Measurements from ENCODE around the gene CREB3.

Gene CREB3

GRCh38 chr9:35700031-35700430 is 32.4 kb upstream of the CREB3 start:
- in situ Hi-C loops (cut with HindIII; ENCODE audit: low sequenced_read_pairs), result no loop called here

- in situ Hi-C loops (cut with HindIII; ENCODE audit: low sequenced_read_pairs), result no loop called here
Measured at GRCh38 chr9:35700942-35701341, 31.5 kb upstream of the CREB3 start.

- in situ Hi-C loops (cut with HindIII; ENCODE audit: low sequenced_read_pairs), result no loop called here
Measured at GRCh38 chr9:35702696-35703095, 29.8 kb upstream of the CREB3 start.

DNA sequence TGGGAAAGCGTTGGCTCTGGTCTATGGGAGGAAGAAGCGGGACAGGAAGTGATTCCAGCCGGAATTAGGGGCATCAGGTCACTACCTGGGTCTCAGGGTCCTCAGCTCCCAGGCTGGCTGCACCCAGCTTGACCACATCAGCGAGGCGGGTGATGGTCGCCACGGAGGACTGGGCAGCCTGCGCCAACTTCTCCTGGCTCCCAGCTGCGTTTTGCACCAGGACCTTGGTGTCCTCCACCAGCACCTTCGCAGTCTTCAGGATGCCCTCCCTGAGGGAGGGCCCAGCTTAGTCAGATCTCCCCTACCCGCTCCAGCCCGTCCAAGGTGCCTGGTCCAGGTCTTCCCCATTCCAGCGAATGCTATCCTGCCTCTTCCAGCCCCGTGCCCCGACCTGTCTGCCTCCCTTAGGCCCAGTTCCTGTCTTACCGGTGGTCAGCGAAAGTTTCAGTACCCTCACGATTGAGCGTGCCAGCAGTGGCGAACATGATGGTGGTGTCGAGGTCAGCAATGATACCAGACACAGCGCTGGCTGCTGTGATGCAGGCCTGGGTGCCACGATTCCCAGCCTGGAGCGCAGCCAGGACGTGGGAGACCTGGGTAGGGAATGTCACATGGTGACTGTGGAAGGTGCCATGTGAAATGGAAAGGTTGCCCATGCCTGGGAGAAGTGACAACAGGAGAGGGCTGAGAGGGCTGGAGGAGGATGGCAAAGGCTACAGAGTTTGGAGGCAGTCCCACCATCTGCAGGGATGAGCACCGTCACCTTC is 28.4 kb upstream of the CREB3 start:
- in situ Hi-C loops (cut with HindIII; ENCODE audit: low sequenced_read_pairs), result no loop called here

DNA sequence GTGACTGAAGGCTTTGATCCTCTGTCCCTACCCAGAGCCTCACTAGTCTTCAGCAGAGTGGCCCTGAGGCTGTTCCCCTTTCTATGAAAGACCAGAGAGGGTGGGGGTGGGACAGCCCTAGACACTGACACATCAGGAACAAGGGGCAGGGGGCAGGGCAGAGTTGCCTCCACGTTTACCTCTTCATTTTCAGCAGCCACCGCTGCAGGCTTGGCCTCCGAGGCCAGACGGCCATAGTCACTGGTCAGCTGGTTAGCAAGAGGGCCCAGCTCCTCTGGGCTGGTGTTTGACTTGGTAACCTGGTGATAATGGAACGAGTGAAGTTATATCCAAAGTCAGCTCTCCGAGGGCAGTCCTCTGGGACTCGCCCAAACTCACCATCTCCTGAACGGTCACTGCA is 27.1 kb upstream of the CREB3 start:
- in situ Hi-C loops (cut with HindIII; ENCODE audit: low sequenced_read_pairs), result no loop called here

DNA sequence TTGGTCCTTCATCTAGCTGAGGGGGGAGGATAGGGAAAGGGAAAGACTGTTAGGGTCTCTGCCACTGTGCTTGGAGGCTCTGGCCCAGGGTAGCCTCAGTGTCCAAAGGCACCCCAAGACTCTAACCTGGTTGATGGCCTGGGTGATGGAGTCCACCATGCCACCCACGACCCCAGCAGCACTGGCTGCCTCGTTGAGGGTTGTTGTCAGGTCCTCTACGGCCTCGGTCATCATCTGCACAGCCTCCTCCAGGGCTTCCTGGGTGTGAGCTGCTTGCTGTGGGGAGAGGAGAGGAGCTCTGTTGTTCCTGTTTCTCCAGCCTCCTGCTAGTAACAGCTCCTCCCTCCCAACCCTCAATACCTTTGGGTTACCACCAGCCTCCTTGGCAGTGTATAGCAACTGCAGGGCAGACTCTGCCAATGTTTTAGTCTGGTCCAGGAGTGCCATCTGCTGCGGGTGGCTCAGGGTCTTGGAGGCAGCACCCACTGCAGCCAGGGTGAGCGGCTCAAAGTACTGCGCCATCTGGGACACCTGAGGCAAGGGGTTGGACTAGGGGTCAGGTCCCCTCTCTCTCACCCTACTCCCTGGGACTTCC is 26.5 kb upstream of the CREB3 start:
- in situ Hi-C loops (cut with HindIII; ENCODE audit: low sequenced_read_pairs), result no loop called here

- in situ Hi-C loops (cut with HindIII; ENCODE audit: low sequenced_read_pairs), result no loop called here
Measured at GRCh38 chr9:35706951-35707350, 25.5 kb upstream of the CREB3 start.

DNA sequence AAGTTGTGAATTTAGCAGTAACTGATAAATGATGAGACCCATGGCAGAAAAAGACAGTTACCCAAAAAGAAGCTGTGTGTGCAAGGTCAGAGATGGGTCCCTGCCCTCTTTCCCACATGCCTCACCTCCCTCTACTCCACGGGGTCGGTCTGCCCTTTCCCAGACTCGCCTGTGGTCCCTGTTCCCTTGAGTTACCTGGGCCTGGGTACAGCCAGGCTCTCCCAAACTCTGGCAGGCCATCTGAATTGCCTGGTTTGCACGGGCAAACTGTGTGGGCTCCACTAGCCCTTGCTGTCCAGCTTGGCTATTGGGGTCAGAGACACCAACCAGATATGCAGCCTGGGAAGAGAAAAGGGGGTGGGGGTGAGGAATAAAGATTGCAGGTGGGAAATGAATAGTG is 24.3 kb upstream of the CREB3 start:
- in situ Hi-C loops (cut with HindIII; ENCODE audit: low sequenced_read_pairs), result no loop called here

DNA sequence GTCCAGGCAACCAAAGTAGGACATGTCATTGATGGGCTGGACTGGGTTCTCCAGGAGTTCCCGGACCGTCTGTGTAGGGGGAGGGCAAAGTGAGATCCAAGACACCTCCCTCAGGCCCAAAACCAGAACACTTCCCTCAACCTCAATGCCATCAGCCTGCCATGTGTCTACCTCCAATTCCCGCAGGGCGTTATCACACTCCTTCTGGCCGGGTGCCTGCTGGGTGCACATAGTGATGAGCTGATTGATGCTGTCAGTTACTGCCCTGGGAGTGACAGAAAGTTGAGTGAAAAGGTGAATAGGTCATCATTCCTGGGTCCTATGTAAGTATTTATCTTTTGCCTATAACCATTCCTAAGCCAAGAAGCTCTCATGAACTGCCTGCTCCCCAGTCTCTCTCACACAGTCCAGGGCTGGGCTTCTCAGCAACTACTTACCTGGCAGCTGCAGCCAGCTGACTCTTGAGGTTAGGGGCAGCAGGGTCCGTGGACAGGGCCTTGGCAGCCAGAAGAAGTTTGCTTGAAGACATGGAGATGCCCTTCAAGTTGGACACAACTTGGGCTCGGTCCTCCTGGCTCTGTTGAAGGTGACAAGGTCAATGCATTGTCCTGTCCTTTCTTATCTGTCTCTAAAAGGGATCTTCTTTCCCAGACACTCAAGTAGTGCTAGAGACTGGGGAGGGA is 21.5 kb upstream of the CREB3 start:
- in situ Hi-C loops (cut with HindIII; ENCODE audit: low sequenced_read_pairs), result loop anchor here (5.0 kb wide), 1 partner anchor 64 kb away; no protein-coding TSS in a partner anchor

DNA sequence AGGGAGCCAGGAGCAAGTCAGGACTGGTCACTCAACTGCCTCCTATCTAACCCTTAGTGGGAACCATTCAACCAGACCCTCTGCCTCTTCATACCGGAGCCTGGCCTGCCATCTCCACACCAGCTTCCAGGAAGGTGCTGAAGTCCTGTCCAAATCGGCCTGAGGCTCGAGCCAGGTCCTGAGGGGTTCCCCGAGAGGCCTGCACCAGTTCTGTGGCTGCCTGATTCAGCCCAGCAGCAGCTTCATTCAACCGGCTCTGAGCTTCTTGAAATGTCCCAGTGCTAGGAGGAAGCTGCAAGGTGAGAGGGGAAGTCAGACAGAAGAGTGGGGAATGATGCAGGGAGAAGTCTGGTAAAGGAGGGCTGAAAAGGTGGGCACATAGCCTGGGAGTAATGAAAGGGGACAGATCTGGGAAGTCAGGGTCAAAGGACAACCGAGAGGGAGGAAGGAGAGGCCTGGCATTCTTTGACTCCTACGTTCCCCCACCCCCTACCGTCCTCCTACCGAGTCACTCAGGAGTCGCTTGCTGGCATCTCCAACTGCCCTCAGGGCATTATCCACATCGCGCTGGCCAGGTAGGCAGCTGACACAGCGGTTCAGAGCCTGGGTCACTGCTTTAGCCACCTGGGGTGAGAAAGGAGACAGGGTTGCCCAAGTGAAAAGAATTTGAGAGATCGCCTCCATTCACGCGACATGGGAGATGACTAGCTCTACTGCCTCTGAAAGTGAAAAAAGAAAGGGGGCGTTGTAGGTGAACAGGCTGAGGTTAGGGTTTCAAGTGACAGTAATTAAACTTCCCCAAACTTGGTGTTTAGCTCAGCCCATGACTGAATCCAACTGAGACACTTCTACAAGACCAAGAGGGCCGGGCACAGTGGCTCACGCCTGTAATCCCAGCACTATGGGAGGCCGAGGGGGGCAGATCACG is 20.7 kb upstream of the CREB3 start:
- in situ Hi-C loops (cut with HindIII; ENCODE audit: low sequenced_read_pairs), result loop anchor here (5.0 kb wide), 1 partner anchor 64 kb away; no protein-coding TSS in a partner anchor

DNA sequence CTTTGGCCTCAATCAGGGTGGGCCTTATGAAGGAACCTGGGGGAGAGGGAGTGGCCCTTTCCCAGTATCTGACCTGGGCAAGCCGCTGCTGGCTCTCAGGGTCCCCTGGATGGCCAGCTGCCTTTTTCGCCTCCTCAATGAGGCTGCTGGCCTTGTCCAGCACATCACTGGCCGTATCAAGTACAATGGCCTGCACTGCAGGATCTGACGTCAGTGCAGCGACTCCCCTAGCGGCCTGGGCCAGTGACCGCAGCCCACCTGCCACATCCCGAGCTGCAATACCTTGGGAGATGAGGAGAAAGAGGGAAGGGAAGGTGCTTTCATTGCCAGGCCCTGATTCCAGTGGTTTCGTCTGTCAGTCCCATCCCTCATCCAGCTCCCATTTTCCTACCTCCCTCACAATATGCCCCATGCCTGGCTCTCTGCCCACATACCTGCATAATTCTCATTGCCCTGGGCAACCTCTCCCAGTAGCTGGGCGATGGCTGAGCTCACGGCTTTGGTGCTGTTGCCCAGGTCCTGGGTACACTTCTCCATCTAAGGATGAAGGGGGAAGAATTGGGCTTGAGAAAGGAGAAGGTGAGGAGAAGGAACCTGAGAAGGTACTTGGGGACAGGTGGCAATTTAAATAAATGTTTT is 19.6 kb upstream of the CREB3 start:
- in situ Hi-C loops (cut with HindIII; ENCODE audit: low sequenced_read_pairs), result loop anchor here (5.0 kb wide), 1 partner anchor 66 kb away; no protein-coding TSS in a partner anchor

DNA sequence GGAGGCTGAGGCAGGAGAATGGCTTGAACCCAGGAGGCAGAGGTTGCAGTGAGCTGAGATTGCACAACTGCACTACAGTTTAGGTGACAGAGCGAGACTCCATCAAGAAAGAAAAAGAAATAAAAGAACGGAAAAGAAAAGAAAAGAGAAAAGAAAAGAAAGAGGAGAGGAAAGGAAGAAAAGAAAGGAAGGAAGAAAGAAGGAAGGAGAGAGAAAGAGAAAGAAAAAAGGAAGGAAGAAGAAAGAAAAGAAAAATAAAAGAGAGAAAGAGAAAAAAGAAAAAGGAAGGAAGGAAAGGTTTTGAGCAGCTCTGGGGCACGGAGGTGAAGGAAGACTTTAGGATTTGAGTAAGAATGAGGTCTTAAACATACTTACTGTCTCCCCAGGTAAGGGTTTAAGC is 18.9 kb upstream of the CREB3 start:
- in situ Hi-C loops (cut with HindIII; ENCODE audit: low sequenced_read_pairs), result loop anchor here (5.0 kb wide), 1 partner anchor 66 kb away; no protein-coding TSS in a partner anchor

DNA sequence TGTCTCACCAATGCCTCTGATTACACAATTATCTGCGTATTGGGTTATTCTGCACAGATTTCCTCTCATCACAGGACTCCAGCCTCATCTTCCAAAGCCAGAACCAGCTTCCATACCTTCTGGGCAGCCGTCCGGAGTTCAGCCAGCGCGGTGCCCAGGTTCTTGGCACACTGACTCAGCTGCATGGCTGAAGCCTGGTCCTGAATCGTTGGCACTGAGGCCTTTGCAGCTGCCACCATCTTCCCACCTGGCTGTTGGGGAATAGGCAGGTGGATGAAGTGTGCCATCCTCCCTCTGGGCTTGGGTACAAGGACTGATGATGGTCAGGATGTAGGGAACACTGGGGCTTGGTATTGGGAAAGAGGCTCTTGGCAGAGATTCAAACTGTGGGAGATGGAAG is 18.3 kb upstream of the CREB3 start:
- in situ Hi-C loops (cut with HindIII; ENCODE audit: low sequenced_read_pairs), result loop anchor here (5.0 kb wide), 1 partner anchor 67 kb away; no protein-coding TSS in a partner anchor

DNA sequence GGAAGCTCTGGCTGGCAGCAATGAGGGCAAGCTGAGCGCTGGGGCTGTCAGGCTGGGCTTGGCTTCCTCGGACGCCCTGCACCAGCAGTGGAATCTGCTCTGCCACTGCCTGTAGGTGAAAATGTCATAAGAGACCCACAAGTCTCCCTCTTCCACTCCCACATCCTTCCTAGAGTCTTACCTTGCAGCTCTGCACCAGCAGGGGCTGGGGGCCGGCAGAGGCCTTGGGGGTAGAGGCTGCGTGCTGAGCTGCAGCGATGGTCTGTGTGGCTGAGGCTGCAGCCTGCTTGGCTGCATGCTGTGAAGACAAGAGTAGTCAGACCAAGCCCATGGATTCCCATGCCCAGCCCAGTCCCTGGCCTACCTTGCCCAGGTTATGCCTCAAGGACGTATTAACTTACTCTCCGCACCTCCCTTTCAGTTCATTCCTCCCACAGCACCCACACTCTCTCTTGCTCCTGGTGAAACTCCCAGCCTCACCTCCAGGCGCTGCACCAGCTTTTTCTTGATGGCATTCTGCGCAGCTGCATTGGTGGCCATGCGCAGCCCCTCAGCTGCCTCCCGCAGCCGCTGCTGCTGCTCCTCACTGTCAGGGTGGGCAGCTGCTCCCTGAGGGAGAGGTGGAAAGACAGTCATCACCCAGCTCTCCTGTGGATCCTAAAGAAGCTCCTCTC is 17.8 kb upstream of the CREB3 start:
- in situ Hi-C loops (cut with HindIII; ENCODE audit: low sequenced_read_pairs), result loop anchor here (5.0 kb wide), 1 partner anchor 67 kb away; no protein-coding TSS in a partner anchor

DNA sequence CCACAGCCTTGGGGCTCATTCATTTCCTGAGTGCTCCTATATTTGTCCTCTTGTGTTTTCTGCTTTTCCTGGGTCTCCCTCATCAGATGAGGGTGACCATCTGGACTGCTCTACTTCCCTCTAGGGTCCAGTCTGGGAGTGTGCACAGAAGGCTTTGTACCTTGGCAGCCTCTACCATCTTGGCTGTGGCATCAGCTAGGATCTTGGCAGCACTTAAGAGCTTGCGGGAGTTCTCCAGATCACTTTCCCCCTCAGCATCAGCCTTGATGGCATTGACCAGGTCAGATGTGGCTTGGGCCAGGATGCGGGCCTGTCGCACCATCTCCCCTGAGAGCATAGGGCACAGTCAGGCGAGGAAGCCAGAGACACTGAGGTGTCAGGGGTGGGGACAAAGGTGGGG is 16.2 kb upstream of the CREB3 start:
- in situ Hi-C loops (cut with HindIII; ENCODE audit: low sequenced_read_pairs), result no loop called here

- in situ Hi-C loops (cut with HindIII; ENCODE audit: low sequenced_read_pairs), result no loop called here
Measured at GRCh38 chr9:35717132-35717870, 15.2 kb upstream of the CREB3 start.

DNA sequence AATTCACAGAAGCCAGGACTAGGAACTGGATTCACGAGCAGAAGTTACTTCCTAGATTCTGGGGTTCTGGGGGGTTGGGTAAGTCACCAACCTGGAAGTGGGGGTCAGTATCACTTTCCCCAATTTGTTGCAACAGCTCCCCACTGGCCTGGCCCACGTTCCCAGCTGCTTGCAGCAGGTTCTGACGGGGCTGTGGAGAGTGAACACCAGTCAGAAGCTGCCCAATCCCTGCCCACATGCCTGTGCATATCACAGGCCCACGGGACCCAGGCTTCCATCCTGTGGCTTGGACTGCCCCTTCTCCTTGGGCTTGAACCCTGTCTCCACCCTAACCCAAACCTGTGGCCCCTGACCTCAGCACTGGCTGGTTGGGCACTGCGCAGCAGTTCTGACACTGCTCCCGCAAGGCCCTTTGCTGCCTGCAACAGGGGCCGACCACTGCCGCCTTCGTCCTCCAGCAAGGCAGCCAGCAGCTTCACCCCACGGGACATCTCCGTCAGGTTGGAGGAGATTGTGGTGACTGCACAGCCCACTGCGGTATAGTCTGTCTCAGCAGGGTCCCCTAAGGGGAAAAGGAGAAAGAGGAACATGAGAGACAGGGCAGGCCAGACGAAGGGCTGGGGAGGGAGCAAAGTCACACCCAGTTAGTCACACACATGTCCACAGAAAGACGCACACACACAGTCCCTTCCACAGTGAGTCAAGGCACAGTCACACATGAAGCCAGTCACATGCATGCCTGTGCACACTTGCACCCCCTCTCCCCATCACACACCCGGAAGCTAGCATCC is 13.6 kb upstream of the CREB3 start:
- in situ Hi-C loops (cut with HindIII; ENCODE audit: low sequenced_read_pairs), result no loop called here

DNA sequence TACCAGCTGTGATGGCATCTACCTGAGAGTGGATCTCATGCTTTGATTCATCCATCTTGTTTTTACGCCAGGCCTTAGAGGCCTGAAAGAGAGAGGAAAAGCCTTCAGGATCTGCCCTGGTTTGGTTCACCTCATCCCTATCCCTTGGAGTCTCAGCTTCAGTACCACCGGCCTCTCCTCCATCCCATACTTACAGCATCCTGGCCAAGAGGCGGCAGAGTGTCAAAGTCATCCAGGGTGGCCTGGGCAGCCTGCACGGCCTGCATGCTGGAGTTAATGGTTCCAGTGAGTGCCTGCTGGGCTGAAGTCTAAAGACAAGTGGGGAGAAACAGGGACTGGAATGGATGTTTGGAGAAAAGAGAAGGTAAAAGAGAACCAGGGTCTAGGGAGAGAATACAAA is 12.9 kb upstream of the CREB3 start:
- in situ Hi-C loops (cut with HindIII; ENCODE audit: low sequenced_read_pairs), result no loop called here

All from endothelial cell of hepatic sinusoid (primary cell).